8988T (cell line): ENCODE measurements around the gene STRBP.
"Not testable (repeated sequence)": the region's sequence is repeated elsewhere in the genome, so short reads cannot be mapped to it uniquely, and the experiment has no call there.

Experiments
- DNase-seq: peaks from one replicate; pipeline ENCODE4 v3.0.0; 2011

STRBP gene

DNA sequence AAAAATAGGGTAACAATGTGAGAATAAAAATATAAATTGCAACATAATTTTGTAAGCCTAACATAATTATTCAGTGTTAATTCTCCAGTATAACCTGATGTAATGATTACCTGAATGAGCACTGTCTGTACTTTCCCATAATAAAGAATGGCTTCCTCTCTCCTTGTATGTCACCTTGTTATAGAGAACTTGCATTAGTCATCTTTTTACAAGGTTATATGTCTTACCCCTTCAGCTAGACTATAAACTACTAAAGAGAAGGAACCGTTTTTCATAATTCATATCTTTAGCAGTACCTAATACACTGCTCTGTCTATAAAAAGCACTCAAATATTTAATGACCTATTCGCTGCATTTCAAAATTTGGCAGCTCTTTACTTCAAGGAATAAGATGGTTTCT, 19.8 kb downstream of the STRBP start:
- no peak for DNase-seq

DNA sequence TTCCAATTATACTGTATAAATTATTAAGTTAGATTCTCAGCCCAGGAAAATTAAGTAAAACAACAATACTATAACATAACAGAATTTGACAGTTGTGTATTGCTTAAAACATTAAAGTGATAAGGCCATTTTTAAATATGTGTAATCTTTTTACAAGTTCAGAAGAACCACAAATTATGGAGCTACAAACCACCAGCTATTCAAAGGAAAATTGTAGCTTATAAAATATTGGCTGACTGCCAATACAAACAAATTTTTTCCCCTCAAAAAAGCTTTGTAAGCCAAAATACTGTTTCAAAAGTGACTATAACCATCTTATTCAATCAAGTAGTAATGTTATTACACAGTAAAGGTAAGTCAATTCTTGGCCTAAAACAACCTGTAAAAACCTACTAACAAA, 21.9 kb downstream of the STRBP start:
- no peak for DNase-seq

DNA sequence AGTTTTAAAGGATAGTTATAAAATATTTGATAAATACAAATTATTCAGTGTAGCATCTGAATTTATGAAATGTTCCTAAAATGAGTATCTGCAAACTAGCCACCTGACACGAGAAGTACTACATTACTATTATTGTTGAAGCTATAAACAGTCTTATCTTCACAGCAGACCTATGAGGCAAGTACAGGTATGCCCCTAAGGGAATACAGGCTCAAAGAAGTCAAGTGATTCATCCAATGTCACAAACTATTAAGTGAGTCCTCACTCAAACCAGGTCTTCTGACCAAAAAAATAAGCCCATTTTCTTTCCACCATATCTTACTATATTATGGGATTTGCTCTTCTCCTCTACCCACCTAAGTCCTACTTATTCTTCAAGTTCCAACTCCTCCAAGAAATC, 28.7 kb downstream of the STRBP start:
- no peak for DNase-seq

DNA sequence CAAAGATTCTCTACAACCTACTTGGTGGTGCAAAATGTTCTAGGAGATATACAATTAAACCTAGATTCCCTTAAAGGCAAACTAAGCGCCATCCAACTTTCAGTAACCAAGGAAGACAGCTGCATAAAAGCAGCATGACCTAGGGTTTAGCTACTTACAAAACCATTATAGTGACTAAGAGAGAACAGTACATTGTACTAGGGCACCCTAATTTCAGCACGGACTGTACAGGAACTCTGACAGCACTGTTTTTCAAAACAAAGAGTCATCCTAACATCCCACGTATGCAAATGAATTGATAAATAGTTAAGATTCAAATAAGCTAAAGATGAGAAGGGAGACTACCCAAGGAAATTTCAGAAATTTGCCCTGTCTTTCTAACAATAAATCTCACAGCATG, 30.0 kb downstream of the STRBP start:
- no peak for DNase-seq

DNA sequence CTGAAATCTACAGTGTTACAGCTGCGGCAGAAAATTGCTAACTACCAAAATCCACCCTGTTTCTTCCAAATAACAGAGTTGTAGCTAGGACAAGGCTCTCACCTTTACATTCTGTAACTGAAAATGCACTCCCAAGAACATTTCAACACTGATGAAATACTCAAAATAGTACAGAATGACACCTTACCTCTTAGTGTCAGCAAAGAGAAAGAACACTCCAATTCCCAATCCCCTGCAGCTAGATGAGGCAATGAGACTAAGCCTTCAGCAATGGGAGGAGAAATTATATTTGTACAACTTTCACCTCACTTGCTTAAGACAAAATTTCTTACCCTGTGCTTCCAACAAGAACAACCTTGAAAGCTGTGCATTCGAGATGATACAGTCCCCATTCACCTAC, 31.2 kb downstream of the STRBP start:
- no peak for DNase-seq

DNA sequence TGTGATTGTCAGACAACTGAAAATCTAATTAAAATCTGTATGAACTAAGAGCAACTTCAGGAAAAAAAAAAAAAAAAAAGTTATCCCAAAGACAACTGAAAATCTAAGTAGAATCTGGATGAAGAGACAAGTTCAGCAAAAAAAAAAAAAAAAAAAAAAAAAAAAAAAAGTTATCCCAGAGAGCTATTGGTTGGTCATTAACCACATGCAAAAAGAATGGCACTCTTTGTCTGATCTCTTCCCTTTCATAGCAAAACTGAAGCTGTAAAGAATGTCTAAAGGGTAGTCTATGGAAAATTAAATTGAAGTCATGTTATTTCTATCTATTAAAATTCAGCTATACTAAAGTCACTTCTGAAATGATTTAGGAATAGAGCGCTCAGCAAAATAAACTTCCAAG, 32.9 kb downstream of the STRBP start:
- no peak for DNase-seq

DNA sequence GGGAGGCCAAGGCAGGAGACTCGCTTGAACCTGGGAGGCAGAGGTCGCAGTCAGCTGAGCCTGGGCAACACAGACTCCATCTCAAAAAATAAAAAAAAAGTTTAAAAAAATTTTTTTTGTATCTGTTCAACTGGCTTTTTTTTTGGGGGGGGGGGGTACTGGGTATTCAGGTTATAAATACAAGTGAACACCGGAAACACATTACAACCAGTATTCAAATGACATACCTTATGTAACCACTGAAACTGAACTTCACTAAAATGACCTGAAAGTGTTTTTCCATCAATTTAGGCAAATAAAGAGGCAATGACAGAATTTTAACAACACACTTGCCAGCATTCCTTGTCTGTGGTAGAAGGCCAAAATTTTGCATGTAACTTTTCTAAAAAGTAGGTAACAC, 33.5 kb downstream of the STRBP start:
- DNase-seq, result no peak

DNA sequence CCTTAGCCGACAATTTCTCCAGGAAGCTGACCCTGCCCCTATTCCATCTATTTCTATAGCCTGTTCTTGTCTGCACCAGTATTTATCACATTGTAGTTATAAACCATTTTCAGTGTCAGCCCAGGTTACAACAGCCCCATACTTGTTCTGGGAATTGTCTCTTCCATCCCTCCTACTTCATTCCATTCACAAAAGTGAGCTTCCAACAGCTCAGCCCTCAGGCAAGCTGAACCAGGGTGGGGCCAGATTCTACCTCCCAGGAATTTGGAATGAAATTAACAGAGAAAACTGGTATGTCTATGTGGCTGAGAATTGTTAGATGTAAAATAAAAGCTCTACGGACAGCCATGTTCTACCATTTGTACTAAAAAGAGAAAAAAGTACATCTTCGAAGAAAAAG, 36.1 kb downstream of the STRBP start:
- no peak for DNase-seq

DNA sequence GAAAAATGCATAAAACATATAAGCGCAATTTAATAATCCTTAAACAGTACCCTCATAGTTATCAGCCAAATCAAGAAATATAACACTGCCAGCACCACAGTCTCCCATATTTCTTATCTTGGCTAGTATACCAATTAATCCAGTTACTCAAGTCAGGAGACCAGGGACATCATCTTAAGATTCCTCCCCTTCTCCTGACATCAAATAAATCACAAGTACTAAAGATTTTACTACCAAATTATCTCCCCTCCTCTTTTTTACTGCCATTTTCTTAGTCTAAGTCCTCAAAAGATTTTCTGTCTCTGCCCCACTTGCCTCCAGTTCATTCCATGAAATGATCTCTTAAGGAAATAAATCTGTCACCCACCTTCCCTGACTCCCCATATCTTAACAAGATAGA, 37.0 kb downstream of the STRBP start:
- no peak for DNase-seq

DNA sequence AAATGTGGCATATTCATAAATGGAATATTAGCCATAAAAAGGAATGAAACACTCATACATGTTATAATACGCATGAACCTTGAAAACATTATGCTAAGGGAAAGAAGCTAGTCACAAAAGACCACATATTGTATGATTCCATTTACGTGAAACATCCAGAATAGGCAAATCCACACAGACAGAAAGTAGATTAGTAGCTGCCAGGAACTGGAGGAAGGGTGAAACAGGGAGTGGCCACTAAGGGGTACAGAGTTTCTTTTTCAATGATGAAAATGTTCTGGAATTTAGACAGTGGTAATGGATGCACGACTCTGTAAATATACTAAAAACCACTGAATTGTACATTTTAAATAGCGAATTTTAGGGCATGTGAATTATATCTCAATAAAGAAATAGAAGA, 39.4 kb downstream of the STRBP start:
- no peak for DNase-seq

DNA sequence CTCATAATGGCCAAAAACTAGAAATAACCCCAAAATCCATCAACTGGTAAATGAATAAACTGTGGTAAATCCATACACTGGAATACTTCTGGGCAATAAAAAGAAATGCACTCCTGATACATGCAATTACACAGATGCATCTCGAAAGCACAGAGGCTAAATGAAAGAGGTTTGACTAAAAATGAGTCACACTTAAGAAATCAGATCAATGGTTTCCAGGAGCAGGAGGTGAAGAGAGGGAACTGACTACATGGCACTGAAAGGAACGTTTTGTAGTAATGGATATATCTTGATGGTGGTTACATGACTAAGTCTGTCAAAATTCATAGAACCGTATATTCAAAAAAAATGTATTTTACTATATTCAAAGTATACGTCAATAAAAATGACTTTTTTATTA, 42.4 kb downstream of the STRBP start:
- no peak for DNase-seq

DNA sequence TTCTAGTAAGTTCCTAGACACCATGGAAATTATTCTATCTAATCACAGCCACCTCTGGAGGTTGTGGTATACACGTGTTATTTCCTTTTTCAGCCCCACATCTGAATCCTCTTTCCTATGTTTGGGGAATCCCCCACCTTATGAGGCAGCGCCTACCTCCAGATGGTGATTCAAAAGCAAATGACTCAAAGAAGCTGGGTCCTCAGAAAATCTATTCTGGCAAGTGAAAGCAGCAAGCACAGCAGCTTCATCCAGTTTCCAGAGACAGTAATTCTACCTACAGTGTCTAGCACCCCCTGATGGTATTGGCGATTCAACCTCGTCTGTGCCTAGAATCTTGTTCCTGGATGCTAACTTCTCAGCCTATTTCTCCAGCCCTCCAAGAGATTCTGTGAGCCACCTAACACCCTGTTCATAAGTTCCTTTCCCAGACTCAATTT, 43.0 kb downstream of the STRBP start:
- peak; percentile 15 for DNase-seq

DNA sequence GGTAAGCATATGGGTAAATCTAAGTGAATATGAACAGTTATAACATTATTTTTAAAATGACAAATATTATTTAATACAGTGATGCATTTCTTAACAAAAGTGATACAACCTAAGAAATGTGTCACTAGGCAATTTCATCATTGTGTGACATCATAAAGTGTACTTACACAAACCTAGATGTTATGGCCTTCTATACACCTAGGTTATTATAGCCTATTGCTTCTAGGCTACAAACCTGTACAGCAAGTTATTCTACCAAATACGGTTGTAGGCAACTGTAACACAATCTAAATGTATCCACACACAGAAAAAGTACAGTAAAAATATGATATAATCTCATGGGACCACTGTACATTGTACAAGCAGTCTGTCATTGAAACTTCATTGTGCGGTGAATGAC, 48.3 kb downstream of the STRBP start:
- DNase-seq, result no peak

DNA sequence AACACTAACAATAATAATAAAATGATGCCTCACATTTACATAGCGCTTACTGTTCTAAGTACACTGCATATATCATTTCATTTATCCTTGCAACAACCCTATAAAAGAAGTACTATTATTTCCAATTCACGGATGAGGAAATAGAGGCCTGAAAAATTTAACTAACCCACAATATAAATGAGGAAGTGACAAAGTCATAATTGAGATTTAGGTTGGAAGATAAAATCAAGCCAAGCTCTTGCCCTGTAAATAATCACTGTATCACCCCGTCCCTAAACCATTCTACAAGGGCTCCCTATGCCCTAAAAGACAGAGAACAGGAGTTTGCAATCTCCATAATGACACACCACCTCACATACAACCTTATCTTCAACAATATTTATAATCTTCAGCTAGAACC, 49.6 kb downstream of the STRBP start:
- no peak for DNase-seq

DNA sequence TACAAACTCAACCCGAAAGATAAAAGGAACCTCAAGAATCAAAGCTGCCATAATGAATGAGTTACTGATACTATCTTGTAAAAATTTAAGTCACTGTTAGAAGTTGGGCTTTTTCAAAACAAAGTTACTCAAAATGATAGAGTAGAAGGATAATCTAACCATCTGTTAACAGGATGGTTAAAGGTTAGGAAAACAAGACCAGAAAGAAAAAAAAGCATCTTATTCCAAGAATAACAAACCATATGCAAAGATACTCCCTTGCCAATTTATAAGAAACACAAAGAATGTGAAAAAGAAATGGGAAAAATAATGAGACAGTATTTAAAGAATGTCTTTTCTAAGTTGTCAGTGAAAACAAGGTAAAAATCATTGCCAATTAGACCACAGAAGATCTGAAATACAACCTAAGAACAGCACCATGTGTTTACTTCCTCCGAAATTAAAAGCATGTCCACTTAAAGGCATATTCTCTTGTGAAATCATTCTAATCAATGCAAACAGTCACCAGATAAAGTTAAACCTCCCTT, 51.2 kb downstream of the STRBP start:
- no peak for DNase-seq

DNA sequence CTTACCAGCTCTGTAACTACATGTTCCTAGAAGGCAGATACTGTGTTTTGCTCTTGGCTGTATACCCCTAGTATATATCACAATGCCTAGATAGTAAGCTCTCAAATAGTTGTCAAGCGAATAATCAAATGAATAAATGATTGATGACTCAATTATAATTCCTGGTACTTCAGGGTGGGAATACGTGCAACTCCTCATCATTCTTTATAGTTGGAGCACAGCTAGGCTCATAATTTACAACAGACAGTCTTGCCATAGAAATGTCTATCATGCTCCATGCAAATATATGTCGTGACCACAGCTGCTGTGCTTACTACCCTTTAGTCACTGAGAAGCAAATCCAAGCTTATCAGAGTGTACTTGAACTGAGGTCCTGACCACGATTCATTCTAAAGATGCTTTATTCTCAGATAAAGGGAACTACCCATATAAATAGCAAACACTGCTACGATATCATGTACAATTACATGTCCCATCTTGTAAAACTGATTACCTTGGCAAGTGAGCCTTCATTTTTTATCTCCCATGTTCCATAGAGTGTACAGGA, 52.1 kb downstream of the STRBP start:
- no peak for DNase-seq

DNA sequence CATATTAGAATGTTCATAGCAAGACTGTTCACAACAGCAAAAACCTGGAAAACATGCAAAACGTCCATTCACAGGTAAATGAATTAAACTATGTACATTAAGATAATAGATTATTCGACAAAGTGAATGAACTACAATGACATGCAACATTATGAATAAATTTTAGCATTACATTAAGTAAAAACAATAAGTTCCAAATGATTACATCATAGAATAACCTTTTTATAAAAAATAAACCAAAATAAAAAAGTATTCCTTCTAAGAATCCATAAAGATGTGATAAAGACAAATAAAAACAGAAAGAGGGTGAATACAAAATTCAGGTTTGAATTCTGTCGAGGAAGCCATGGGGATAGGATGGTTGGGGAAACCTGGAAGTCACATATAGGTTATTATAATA, 57.3 kb downstream of the STRBP start:
- no peak for DNase-seq

DNA sequence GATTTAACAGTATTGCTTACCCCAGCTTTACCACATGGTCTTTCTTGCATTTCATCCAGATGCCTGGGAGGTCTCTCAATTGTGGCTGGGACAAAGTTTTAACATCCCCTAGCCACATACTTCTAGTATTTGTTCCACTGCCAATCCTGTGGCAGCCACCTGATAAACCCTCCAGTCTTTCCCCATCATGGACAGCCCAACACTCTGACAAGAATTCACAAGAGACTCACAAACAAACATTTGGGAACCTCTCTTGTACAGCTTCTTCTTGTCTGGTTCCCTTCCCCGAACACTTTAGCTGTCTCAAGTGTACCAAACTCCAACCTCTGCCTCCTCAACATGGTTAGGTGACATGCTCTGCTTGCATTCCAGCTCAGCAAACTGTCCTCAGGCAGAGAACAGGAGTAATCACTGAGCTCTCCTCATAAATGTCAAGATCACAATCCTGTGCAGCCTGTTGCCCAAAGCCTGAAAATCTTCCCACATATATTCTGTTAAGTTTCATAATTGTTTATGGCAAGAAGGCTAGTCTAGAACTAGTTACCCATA, 59.7 kb downstream of the STRBP start:
- no peak for DNase-seq

DNA sequence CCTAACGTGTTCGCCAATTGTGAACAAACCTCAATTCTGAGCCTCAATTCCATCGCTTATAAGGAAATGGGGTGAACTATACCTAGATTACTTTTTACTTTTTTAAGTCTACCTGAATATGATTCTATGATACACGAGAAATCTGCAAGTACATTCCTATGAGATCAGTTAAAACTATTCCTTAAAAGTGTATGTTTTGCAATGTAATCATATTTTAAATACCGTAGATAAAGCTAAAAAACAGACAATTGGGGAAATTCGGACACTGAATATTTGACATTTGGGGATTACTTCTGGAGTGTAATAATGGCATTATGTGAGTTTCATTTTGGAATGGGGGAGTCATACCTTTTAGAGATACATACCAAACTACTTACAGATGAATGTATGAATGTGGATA, 62.3 kb downstream of the STRBP start:
- no peak for DNase-seq

DNA sequence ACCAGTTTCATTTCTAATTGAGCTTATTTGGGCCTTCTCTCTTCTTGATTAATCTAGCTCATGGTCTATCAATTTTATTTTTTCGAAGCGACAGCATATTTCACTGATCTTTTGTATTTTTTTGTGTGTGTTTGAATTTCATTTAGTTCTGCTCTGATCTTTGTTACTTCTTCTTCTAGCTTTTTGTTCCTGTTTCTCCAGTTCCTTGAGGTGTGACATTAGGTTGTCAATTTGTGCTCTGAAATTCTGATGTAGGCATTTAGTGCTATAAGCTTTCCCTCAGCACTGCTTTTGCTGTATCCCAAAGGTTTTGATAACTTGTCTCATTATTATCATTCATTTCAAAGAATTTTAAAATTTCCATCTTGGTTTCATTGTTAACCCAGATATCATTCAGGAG, 67.3 kb downstream of the STRBP start:
- DNase-seq, result no peak

DNA sequence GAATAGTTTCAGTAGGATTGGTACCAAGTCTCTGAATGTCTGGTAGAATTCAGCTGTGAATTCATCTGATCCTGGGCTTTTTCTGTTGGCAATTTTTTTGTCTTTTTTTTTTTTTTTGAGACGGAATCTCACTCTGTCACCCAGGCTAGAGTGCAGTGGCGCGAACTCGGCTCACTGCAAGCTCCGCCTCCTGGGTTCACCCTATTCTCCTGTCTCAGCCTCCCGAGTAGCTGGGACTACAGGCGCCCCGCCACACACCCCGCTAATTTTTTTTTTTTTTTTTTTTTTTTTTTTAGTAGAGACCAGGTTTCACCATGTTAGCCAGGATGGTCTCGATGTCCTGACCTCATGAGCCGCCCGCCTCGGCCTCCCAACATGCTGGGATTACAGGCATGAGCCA, 67.9 kb downstream of the STRBP start:
- DNase-seq, result not testable (repeated sequence)

DNA sequence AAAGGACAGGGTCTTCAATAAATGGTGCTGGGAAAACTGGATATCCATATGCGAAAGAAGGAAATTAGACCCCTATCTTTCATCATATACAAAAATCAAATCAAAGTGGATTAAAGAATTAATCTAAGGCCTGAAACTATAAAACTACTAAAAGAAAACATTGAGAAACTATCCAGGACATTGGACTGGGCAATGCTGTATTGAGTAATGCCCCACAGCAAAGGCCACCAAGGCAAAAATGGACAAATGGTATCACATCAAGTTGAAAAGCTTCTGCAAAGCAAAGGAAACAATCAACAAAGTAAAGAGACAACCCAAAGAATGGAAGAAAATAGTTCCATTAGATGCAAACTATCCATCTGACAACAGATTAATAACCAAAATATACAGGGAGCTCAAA, 72.3 kb downstream of the STRBP start:
- DNase-seq, result no peak

DNA sequence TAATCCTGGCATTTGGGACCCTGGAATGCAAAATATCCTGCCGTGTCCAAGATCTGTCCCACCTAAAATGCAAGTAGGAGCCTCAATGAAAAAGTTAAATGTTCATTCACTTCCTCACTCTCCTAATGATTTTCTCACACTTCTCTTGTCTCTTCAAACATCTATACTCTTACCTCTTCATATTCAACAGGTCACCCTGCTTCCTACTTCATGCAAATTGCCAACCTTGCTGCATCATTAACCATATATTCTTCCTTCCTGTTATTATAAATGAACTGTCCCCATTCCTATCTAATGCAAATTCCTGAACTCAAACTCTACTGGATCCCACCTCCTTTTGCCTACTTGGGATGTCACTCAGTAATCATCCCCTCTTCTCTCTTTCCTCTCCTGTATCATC, 74.4 kb downstream of the STRBP start:
- no peak for DNase-seq

DNA sequence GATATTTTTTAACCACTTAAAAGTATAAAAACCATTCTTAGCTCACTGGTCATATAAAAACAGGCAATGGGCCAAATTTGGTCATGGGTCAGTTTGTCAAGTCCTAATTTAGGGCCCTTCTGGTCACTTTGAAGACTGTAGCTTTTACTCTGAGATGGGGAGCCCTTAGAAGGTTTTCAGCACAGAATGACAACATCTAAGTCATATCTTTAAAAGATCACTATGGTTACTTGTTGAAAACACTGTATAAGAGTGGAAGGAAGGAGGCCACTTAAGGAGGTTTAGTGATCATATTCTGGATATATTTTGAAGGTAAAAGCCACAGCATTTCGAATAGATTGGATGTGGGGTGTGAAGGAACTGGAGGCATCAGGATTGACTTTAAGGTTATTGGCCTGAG, 76.7 kb downstream of the STRBP start:
- DNase-seq, result no peak

DNA sequence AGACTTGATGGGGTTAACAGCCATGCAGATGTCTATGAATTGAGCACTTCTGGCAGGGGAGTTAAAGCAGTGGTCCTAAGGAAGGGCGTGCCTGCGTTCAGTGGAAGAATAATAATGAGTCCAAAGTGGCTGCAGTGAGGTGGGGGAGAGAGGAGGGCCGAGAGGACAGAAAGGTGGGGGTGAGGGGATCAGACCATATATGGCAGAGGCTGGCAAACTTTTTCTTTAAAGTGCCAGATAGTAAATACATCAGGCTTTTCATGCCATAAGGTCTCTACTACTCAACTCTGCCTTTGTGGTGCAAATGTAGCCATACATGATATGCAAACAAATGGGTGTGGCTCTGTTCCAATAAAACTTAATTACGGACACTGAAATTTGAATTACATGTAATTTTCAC, 77.1 kb downstream of the STRBP start:
- no peak for DNase-seq

DNA sequence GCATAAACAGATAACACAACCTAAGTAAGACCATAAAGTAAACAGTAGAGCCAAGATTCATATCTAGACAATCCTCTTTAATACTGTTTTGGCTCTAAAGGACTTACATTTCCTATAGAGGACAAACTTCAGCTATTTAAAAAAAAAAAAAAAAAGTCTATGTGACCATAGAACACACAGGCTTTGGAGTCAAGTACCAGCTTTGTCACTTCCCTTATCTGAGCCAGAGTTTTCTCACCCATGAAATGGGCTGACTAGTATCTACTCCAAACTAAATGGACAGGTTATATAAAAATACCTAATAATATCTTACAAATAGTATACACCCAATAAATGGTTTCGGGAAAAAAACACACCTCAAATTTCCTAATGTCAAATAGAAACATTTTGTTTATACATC, 81.3 kb downstream of the STRBP start:
- no peak for DNase-seq
